A204.1 (cell line): ENCODE data around the gene TMEM131L.

ENCODE experiments used
- FAIRE-seq: peaks from 2 replicates; lab custom pipeline; 2012; peaks lifted over from hg19 to GRCh38; lab: Jason Lieb, UNC

The TMEM131L gene

GRCh38 chr4:153521999-153522801 is 56.0 kb downstream of the TMEM131L start:
- FAIRE-seq: no peak

GRCh38 chr4:153522802-153523094 is 56.6 kb downstream of the TMEM131L start:
- FAIRE-seq: no peak

DNA sequence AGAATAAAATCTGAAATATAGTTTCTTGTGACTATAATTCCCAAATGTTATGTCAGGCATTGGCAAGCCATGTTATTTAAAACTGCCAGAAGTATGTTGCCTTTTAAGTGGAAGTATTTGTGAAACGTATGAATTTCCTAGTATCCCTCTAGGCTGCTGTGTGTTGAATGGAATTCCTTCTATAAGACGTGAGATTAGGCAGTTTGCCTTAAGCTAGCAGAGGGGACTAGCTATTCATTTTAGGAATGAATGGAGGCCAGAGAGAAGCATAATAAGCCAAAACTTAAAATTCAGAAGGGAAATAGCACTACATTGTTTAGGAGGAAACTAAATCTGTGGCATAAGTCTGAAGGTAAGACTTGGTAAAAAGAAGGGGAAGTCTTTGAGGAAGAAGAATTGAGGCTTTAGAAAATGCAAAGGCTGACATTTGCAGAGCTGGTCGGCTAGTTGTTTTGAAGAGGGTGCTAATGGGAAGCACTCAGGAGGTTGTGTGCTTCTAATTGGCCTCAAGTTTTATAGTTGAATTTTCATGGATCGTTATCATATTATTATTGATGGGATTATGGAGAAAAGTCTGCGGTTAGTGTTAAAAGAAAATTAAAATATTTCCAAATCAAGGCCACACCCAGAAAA is 57.1 kb downstream of the TMEM131L start:
- FAIRE-seq: no peak

GRCh38 chr4:153523941-153524386 is 57.8 kb downstream of the TMEM131L start:
- FAIRE-seq: no peak

DNA sequence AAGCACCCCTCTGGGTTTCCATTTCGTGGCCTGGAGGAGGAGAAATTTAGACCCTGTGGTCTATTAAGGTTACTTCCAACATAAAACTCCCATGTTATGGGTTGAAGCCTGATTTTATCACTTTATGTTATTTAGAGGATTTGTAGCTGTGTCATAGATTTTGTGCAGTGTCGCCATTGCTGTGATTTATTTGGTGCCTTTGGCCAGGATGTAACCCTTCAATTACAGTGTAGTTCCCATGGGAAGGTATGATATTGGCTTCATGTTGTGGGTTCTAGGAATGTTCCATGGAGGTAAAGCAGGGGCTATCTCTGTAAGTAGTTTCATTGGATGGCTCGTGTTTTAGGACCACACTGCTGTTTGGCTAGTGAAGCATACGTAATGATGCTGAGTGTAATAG is 58.5 kb downstream of the TMEM131L start:
- no peak for FAIRE-seq

DNA sequence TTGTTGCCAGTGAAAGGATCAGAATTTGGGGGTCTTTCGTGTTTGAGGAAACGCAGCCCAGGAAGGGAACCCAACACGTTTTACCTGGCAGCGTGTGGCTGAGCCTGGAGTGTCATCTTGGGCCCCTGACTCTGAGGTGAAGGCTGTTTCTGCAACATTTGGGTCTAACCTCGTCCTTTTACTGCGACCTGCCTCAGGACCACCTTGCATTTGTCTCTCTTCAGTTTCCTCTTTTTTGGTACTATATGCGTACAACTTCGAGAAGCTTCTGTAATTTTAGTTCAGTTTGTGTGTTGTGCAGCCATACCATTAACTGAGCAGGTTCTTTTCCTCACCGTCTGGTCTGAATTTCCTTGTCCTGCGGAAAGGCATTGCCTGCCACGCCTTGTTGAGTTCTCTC is 61.5 kb downstream of the TMEM131L start:
- no peak for FAIRE-seq

- FAIRE-seq: no peak
These were observed 62.7 kb downstream of the TMEM131L start for GRCh38 chr4:153528705-153529485.

DNA sequence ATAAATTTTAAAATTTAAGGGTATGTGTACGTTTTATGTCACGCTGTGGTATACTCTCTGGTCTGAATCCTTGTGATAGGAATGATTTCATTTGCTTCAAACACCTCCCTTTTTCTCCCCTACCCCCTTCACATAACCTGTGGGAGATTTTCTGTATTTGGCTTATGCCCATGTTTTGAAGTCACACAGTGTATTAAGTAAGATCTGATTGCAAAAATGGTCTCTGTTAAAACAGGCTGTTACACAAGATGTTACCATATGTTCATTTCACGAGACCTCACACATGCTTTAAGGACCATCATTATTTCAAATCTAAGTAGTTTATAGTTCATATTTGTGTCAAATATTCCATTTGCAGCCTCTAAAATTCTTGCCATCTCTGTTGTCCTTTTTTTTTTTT is 63.5 kb downstream of the TMEM131L start:
- no peak for FAIRE-seq

DNA sequence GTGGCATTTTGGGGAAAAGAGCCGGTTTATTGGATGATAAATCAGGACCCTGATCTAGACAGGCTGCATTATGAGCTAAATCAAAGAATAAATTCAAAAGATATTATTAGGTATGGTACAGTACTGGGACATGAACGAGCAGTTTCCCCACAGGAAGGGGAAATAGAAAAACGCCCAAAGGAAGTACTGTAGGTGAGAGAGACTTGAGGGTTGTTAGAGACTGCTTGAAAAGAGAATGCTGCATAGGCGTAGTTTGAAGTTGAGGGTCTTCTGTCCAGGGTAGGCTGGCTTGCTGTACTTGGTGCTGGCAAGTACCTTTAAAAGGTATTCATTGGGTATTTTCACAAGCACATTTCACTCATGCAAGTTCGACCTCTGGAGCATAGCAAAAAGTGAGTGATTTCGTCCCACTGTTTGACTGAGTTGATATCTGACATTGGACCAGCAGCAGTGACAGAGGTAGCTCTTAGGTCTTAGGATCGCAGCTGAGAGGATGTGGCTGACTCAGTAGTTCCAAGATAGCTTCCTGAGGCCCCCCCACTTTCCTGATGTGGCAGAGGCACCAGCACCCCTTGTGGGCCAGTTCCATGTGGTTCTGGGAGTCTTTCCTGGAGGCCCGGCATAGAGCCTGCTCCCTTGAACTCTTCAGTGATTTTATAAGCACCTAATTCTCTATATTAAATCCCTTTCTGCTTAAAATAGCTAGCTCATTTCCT is 64.3 kb downstream of the TMEM131L start:
- FAIRE-seq: no peak

DNA sequence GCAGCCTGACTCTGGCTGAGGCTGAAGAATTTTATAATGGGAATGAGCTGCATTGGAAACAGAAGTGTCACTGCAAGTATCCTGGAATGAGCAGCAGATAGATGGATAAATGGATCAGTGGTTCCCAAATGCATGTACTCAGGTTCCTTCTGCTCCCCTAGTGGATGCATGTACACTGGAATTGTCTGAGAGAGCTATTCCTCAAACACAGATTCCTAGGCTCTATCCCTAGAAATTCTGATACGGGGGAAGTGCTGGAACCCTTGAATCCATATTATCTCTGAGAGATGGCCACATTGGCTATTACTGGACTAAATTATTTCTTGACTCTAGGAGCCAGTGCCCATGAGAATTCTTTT is 64.8 kb downstream of the TMEM131L start:
- no peak for FAIRE-seq

GRCh38 chr4:153531976-153532626 is 65.9 kb downstream of the TMEM131L start:
- FAIRE-seq: no peak

- FAIRE-seq: no peak
These were observed 66.5 kb downstream of the TMEM131L start for GRCh38 chr4:153532636-153533035.

DNA sequence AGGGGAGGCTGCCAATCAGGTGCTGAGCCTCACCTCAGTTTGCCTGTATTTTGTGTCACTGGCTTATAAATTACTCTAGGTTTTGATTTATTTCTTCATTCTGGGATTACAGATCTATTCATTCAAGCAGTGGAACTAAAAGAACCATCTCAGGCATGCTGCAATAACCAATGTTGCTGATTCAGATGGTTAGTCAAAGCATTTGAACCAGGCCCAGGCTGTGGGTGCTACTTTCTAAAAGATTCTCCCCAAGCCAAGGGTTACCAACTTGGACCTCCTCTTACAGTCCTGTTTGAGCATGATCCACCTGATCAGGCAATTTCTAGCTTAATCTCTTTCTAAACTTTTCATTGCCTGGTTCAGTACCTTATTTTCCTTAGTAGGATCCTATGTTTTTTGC is 67.2 kb downstream of the TMEM131L start:
- no peak for FAIRE-seq

DNA sequence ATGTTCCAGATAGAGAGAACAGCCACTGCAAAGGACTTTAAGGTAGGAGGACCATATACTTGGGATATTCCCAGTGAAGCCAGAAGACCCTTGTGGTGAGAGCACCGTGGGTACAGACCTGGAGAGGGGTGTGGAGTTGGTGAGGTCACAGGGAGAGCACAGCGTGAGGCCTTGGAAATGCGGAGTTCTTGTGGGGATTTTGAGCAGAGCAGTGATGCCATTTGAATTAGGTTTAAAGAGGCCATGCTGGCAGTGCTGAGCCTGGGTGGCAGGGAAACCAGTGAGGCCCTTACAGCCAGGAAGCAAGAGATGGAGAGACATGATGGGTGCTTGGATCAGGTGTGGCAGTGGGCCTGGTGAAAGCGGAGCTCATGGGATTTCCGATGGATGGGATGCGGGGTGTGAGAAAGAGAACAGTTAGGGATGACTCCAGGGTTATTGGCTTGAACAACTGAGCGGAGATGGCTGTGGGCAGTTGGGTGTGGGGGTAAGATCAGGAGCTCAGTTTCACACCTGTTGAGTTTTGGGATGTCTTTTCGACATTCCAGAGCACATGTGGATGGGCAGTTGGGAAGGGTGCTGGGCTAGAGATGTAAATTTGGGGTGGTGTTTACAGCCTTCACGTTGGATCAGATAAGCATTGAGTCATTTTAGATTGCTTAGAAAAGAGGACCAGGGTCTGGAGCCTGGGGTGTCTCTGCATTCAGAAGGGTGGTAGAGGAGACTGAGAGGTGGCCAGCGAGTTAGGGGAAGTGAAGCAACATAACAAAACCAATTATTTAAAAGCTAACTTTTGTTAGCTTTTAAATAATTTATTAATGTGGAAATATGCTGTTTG is 68.9 kb downstream of the TMEM131L start:
- no peak for FAIRE-seq

GRCh38 chr4:153535772-153536513 is 69.8 kb downstream of the TMEM131L start:
- FAIRE-seq: no peak

- FAIRE-seq: no peak
These were observed 71.4 kb downstream of the TMEM131L start for GRCh38 chr4:153537493-153537960.

- no peak for FAIRE-seq
These were observed 72.6 kb downstream of the TMEM131L start for GRCh38 chr4:153538487-153539357.

- FAIRE-seq: no peak
These were observed 73.3 kb downstream of the TMEM131L start for GRCh38 chr4:153539422-153539821.

- no peak for FAIRE-seq
These were observed 75.4 kb downstream of the TMEM131L start for GRCh38 chr4:153541456-153542096.
